Stimulated activated naive CD4-positive, alpha-beta T cell (primary cell): ENCODE data around the gene CALN1.
"Not testable (repeated sequence)": the region's sequence is repeated elsewhere in the genome, so short reads cannot be mapped to it uniquely, and the experiment has no call there.

Source experiments
- DNase-seq, 6 experiments: peaks; one replicate each; lab custom pipeline; 2025; lab: John Stamatoyannopoulos, UW

CALN1 gene

DNA sequence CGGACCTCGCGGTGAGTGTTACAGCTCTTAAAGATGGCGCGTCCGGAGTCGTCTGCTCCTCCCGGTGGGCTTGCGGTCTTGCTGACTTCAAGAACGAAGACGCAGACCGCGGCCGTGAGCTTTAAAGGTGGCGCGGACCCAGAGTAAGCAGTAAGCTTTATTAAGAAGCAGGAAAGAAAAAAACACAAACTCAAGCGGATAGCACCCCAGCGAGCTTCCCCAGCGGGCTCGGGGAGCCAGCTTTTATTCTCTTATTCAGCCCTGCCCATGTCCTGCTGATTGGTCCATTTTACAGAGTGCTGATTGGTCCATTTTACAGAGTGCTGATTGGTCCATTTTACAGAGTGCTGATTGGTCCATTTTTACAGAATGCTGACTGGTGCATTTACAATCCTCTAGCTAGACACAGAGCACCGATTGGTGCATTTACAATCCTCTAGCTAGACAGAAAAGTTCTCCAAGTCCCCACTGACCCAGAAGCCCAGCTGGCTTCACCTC lies at the start of gene CALN1:
TSS of gene CALN1 (minus strand) at position 218 of the 498 bp plus-strand sequence.
- not testable (repeated sequence) for DNase-seq

DNA sequence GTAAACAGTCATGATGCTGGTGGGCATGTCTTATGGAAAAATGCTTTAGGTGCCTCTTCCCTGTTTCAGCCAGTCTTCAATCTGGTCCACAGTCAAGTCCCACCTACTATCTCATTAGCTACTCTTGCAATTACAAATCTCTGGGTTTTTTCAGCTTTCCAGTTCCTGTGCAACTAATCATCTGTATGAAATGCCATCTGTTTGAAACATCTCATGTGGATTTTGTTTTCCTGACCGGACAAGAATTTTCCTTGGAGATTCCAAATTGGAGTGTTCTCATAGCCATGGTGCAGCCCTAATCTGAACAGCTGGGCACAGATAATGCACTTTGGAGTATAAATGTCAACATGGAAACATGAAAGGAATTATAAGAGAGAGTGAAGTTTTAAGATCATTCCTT lies 41.3 kb upstream of the CALN1 start:
- DNase-seq: no peak

DNA sequence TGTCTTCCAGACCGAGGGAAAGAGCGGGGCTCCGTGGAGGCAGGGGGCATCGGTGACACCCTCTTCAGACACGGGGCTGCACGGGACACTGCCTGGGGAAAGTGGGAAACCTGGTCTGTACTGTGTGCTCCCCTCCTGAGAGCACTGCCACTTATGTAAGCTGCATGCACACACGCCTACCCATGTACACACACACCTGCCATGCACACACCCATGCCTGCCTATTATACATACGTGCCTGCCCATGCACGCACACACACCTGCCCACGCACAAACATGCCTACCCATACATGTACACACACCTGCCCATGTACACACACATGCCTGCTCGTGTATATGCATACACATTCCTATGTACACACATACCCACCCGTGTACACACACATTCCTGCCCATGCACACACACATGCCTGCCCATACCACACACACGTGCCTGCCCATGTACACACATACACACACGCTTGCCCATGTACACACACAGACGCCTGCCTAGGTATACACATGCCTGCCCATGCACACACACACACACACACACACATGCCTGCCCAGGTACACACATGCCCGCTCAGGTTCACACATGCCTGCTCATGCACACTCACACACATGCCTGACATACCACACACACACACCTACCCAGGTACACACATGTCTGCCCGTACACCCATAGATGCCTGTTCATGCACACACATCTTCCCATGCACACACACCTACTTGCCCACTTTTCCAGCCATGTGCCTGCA lies 35.5 kb upstream of the CALN1 start:
- DNase-seq: no peak

DNA sequence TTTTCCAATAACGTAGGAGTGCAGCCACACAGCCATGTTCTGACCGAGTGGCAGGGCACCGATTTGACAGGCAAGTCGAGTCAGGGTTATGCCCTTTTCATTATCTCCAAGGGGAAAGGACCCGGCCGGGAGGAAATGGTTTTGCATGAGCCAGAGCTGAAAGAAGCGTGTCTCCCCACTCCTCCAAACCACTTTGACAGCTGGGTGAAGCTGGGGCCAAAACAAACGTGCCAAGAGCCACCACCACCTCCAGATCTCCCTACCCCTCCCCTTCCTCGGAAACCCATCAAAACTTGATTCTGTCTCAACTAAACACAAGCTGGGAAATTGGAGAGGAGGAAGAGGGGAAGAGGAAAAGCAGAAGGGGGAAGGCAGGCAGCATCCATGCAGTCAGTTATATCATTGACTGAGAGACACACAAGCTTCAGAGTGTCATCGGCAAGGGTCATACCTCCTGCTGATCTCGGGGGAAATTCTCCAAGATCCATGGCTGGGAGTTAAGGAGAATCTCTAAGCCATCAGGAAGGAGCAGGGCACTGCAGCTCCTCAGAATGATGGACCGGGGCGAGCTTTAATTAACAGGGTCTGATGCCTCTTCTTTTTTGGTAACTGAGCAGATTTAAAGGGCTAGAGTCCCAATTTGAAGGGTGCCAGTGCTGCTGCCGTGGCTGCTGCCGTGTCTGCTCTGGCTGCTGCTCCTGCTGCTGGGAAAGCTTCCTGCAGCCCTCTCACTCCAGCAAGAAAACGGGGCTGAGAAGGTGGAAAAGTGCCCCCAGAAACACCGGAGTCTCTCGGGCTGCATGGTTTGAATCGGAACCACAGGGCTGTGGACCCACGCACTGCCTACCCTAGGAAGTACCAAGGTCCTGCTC lies 34.7 kb upstream of the CALN1 start:
- no peak for DNase-seq

DNA sequence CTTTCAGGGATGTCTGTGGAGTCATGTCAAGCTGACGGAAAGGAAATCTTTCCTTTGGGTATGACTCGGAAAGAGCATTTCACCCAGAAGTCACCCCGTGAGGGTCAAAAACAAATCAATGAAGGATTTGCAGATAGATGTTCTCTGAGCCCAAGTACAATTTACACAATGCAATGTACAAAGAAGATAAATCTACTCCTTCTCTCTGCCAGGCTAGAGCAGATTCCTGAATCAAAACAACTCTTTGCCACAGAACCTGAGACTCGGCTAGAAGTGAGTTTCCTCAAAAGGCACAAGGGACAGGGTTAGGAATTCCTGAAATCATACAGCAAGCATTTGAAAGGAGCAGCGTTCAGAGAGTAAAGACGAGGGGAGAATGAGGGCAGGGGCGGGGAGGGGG lies 34.0 kb upstream of the CALN1 start:
- DNase-seq: no peak

DNA sequence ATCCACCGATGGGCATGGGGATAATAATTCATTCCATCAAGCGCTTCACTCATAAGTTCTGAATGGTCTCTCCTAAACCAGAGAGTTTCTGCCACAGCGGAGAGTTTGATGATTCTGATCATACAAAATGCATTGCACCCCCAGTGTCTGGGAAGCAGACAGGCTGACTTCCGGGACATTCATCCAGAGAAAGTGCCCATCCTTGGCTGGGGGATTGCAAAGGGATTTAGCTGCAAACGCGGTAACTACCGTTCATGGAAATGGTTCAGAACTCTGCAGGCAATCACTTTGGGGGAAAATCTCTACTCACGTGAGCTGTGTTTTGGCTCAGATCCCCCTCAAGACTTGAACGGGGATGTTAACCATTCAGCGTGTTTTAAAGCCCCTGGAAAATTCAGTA lies 33.4 kb upstream of the CALN1 start:
- DNase-seq: no peak

DNA sequence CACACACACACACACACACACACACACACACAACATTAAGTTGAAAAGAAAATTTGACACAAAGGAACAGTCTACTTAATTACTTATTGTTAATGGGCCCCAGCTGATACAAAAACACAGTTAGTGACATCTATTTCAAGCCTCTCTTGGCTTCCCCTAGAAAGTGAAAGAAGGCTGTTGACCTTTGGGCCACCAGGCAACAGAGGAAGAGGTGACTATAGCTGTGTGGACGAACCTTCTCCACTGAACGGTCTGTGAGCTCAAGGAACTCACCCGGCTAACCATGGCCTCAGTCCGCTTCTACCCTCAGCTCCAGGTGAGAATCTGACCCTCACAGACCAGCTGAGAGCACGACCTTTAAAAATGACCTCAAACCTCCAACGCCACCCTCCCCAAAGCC lies 32.9 kb upstream of the CALN1 start:
- DNase-seq: no peak

DNA sequence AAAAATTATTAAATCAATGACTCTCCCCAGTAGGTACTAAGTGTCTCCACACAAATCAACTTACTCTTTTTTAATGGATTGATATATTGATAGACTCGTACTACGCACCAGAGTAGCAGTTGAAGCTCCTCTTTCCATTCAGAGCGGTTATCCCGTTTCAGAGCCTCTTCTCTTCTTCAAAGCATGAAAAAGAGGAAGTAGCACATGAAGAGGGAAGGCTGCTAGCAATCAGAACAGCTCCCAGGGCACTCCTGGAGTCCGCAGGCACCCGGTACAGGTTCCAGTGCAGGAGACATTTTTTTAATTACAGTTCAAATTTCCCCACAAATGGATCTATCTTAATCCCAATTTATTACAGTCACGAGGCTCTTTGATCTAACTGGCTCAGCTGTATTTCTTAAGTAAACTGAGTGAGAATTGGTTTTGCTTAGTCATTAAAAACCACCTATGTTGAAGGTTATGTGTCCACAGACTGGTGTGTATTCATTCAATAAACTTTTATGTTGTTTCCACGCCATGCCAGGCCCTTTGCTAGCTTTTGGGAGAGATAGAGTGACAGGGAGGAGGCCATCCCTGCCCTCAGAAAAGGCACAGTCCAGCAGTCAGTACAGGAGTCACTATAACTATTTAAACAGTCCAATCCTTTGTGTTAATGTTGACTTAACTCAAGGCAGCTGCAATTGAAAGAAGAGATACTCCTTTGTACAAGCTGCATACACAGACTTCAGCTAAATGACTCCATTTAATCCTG lies 32.1 kb upstream of the CALN1 start:
- DNase-seq: no peak

DNA sequence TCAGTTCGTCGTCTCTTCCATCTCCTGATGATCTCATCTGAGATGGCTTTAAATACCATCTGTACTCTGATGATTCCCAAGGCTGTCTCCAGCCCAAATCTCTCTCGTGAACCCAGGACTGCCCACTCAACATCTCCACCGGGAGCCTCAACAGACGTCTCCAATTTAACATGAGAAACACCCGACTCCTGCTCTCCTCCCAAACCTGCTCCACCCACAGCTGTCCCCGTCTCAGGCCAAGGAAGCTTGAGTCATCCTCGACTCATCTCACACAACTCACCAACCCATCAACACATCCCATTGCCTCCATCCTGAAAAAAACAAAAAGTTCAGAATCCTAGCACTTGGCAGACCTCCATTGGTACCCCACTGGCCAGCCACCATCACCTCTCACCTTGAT lies 29.7 kb upstream of the CALN1 start:
- DNase-seq: no peak

DNA sequence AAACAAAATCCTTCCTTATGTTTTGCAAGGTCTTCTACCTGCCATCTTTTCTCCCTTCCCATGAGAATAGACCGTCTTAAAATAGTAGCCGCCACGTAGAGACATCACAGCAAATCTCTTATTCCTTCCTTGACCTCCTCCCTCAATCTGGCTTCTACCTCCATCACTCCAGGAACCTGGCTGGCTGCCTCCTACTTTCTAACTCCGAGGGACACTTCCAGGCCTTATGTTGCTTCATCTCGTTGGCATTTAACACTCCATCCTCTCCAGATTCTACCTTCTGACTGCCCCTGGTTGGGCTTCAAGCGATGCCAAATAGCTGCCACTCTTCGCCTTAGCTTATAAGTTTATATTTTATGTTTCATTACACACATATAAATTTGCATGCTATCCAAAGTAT lies 26.4 kb upstream of the CALN1 start:
- no peak for DNase-seq

DNA sequence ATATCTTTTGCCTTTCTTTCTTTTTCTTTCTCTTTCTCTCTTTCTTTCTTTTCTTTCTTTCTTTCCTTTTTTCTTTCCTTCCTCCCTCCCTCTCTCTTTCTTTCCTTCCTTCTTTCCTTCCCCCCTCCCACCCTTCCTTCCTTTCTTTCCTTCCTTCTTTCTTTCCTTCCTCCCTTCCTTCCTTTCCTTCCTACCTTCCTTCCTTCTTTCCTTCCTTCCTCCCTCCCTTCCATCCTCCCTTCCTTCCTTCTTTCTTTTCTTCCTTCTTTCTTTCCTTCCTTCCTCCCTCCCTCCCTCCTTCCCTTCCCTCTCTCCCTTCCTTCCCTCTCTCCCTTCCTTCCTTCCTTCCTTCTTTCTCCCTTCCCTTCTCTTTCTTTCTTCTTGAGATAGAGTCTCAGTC lies 25.5 kb upstream of the CALN1 start:
- DNase-seq: no peak

DNA sequence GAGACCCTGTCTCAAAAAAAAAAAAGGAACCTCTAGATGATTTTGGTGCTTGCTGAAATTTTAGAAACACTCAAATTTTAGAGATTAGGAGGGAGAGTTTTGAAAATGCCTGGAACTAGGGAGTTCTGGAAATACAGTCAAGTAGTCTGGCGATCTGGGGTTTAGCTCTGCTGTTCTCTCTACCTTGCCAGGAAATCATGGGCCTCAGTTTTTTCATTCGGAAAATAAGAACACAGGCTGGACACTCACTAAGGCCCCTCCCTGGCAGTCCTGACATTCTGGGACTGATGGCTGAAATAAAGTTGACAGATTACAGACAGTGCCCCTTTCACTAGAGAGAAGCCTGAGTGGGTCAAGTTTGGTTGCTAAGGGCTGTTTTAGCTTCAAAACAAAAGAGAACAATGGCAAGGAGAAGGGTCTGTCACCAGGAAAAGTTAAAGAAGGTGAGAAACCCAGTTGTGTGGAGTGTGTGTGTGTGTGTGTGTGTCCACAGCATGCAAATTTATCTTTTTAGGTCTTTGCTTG lies 25.0 kb upstream of the CALN1 start:
- DNase-seq: no peak

DNA sequence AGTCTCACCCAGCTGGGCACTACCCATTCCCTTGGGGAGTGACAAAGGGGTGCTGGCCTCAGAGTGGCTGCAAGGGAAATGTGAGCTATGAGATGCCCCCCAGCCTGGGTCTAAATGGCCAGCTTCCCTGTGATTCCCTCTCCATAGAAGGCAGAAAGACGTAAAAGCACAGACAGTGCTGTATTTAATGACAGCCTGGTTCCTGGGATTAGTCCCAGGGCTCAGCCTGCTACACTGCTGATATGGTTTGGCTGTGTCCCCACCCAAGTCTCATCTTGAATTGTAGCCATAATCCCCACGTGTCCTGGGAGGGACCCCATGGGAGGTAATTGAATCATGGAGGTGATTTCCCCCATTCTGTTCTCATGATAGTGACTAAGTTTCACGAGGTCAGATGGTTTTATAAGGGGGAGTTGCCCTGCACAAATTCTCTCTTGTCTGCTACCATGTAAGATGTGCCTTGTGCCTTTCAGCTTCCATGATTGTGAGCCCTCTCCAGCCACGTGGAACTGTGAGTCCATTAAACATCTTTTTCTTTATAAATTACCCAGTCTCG lies 23.9 kb upstream of the CALN1 start:
- no peak for DNase-seq

DNA sequence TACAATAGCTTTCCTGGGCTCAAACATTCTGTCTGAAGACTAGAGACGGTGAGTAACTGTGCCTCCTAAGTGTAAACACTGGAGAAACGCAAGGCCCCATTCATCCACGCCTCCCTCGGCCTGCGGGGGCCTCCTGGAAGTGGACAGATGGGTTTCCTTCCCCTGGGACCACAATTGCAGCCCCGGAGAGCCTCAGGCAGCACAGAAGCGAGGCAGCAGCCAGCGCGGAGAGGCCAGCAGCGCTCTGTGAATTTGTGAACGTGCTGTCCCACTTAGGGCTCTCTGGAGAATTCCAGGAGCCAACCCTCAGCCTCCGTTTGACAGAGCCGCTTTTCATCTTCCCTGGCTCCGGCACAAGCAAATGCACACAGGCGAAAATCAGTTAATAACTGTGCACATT lies 23.2 kb upstream of the CALN1 start:
- DNase-seq: no peak

DNA sequence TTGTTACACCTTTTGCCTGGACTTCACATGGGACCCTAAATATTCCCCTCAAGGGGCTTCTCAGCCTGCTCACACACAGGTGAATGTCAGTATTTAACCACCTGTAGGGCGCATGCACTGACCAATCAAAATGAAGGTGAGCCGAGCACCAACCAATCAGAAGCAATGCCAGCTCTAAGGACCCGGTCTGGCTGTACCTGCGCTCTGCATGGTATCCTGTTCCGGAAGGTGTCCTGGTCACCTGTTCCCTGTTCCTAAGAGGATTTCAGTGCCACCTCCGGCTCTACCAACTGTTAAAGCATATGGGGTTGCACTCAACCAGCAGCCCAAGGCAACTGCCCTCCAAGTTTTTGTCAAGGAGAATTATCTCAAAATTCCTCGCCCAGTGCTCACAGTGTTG lies 18.4 kb upstream of the CALN1 start:
- DNase-seq: no peak

DNA sequence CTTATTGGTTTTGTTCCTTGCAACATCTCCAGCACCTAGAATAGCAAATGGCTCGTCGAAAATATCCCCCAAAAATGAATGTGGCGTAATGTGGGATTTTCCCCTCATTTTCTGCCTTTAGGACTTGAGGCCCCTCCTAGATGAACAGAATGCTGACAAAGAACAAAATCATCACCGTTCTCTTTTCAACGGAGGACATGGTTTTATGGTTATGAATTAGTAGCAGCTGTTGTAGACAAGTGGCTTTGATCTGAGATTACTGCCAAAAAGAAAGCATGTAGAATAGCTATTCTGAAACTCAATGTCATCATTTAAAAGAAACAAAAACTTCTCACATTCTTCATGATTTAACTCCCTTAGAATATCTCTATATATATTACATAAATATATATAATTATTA lies 17.2 kb upstream of the CALN1 start:
- no peak for DNase-seq

DNA sequence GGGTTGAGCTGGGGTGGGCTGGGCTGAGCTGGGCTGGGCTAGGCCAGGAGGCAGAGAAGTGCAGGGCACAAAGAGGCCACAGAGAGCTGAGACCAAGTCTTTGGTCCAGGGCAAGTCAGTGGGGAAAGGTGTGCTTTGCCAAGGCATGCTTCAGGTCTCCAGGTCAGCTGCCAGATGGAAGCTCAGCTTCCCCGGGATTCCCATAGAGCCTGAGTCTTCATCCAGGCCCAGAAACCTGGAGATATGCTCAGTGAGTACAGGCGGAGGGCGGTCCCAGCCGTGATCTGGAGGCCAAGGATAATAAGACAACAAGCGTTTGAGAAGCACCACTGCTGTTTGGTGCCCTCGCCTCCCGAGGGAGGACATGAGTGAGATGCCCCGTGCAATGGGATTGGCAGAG lies 4.7 kb upstream of the CALN1 start:
- DNase-seq: no peak

DNA sequence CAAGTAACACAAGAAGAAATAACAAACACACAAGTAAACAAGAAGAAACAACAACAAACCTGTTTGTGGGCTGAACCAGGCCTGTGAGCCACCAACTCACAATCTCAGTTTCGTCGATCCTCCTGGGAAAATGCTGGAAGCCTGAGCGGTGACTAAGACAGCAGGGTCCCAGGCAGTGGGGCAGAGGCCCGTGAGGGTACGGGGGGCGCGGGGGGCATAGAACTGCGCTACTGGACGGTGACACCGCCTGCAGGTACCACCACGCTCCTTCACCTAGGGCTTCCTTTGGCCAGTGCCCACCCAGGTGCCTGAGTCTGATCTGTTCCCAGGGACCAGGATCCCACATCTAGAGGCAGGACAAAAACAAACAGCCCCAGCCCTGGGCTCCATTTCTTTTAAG lies 3.4 kb upstream of the CALN1 start:
- DNase-seq: no peak

DNA sequence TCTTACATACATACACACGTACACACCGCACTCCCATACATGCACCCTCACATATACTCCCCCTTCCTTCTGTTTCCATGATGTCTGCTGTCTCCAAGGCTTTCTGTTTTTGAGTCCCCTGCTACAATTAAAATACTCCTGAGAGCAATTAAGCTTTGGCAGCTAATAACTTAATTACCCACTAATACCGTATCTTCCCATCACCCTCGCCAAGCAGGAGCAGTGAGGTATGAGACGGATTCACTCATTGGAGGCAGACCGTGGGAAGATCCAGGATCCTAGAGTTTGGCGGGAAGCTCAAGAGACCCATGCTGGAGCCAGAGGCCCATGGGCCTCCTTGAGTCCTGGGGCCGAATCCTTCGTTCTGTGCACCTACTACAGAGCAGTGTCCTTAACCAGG lies 1.7 kb upstream of the CALN1 start:
- no peak for DNase-seq

DNA sequence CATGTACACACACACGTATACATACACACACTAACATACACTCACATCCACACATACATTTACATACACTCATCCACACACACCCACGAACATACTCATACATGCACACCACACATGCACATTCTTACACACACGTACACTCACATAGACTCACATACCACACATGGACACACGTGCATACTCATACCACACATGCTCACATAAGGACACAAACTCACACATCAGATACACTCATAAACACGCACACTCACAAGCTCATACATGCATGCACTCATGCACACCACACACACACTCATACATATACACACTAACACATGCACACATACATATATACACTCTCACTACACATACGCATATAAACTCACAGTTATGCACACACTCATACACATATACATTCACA lies 1.2 kb upstream of the CALN1 start:
- no peak for DNase-seq

DNA sequence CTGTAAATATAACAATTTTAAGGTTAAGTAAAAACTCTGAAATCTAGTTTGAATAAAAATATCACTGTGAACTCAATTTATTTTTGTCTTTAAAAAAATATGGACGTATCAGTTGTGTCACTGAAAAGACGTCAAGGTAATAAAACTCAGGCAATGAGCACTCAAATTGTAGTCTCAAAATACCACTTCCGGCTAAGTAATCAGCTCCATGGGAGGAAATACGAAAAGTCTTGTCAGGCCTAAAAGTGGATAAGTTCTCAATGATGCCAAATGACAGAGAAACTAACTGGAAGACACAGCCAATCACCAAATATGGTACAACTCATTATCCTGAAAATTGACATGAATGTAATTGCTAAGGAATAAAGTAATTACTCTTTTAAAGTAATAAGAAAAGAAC lies 719 bp downstream of the CALN1 start:
- no peak for DNase-seq

DNA sequence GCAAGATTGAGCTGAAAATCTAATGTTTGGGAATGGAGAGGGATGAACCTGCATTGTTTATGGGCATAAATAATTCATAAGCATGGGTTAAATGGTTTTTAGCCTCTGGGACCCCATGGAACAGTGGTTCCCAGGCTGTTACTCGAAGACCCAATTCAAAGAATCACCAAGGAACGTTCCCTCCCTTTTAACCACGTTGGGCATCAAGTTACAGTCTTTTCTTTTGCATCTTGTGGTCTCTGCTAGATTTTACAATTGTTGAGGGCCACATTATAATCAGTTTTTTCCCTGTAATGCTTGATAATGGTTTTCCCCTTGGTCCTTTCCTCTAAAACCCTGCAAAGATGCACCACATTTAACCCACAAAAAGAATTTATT lies 2.5 kb downstream of the CALN1 start:
- no peak for DNase-seq
